GM12892 (cell line): ENCODE results near the gene CGB7.

ENCODE experiments used
- POLR2A ChIP-seq: IDR thresholded peaks from 2 replicates; pipeline ENCODE4 v1.6.1; 2011; ENCODE audit warnings: low read depth, low read length, control low read depth
- POLR2AphosphoS5 ChIP-seq: IDR thresholded peaks from 2 replicates; pipeline ENCODE4 v1.6.1; 2011; ENCODE audit warnings: low read depth, low read length, control low read depth

- TF ChIP-seq POLR2A (no peak), POLR2AphosphoS5 (no peak)
Observed at GRCh38 chr19:49064029-49064629, 6.6 kb upstream of the CGB7 start.
